H7 (cell line): ENCODE measurements around the gene CLEC4C. TPM values are rescaled to one million over a fixed set of nuclear protein-coding genes. Genes with fewer than 3 reads are reported as not detected.

ENCODE experiments used
- DNase-seq: peaks from one replicate; pipeline ENCODE4 v3.0.0; 2012
- H3K27me3 ChIP-seq: 2 replicates; pipeline ENCODE4 v1.6.0; 2011; ENCODE audit warnings: mild to moderate bottlenecking, low read length; ENCODE audit not compliant: control insufficient read depth, insufficient read depth
- H3K36me3 ChIP-seq: replicated peaks from 2 replicates; pipeline ENCODE4 v1.5.1; 2011; ENCODE audit warnings: low read length; ENCODE audit not compliant: control insufficient read depth, insufficient read depth
- H3K4me3 ChIP-seq: 2 replicates; pipeline ENCODE4 v1.5.1; 2011; ENCODE audit warnings: low read depth, mild to moderate bottlenecking, control low read depth, low read length, moderate library complexity; ENCODE audit not compliant: insufficient read depth
- total RNA-seq: library from RNA; depleted of rRNA; stranded (reverse); fragments of >200 nt; shearing (Covaris generic); gene quantifications from 2 replicates; pipeline ENCODE4 v1.2.3, GENCODE V29; 2014; rRNA removed

CLEC4C gene
- total RNA-seq, 1 experiment from 2014 or later = 0.17 TPM

DNA sequence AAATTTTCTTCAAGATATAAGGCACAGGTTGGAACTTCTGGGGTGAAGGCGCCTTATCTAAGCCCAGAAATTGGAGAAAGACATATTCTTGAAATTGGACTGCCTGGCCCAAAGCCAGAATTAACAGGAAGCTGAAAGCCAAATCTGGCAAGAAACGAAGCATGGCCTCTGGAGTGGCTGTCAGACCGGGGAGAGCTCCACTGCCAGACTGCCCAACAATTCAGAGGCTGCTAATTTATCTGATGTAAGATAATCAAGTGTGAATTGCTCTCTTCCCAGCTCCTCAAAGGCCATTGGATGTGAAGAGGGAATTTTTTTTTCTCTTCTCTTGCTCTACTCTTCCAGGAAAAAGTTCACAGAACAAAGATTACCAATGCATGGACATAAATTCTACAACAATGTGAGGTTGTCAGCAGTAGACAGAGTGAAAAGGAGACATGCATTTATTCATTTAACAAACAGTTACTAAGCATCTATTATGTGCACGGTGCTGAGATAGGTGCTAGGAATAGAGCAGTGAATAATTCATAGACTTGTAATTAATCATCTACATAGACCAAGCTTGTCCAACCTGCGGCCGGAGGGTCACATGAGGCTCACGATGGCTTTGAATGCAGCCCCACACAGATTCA is 51.5 kb downstream of the CLEC4C start, which contains the start of gene GDF3:
Gene GDF3, minus strand, starts transcription at position 210 of the 632 bp plus-strand sequence. Its CDS starts 47 bp downstream, at position 163.
- Histone ChIP-seq H3K4me3 (peak within 1 kb of the TSS; percentile 28; the same call in 1 of the 2 replicates), H3K36me3 (no peaks in the 10 kb centered on the region), H3K27me3 (no peaks in the 10 kb centered on the region)
- no peak for DNase-seq

- Histone ChIP-seq H3K4me3 (peak overlapping the region; percentile 28; the same call in 1 of the 2 replicates), H3K36me3 (no peaks in the 10 kb centered on the region), H3K27me3 (no peaks in the 10 kb centered on the region)
- DNase-seq = peak; percentile 40
Observed at GRCh38 chr12:7695237-7695560, 52.0 kb downstream of the CLEC4C start.

GRCh38 chr12:7694556-7695236 is 52.5 kb downstream of the CLEC4C start:
- Histone ChIP-seq H3K36me3 (no peaks in the 10 kb centered on the region), H3K27me3 (no peaks in the 10 kb centered on the region), H3K4me3 (peak overlapping the region; percentile 28; the same call in 1 of the 2 replicates)
- DNase-seq = peak; percentile 60

- Histone ChIP-seq H3K4me3 (peak overlapping the region; percentile 14; the same call in 1 of the 2 replicates), H3K27me3 (no peaks in the 10 kb centered on the region), H3K36me3 (no peaks in the 10 kb centered on the region)
- DNase-seq = peak; percentile 28
Observed at GRCh38 chr12:7693793-7694192, 53.4 kb downstream of the CLEC4C start.

DNA sequence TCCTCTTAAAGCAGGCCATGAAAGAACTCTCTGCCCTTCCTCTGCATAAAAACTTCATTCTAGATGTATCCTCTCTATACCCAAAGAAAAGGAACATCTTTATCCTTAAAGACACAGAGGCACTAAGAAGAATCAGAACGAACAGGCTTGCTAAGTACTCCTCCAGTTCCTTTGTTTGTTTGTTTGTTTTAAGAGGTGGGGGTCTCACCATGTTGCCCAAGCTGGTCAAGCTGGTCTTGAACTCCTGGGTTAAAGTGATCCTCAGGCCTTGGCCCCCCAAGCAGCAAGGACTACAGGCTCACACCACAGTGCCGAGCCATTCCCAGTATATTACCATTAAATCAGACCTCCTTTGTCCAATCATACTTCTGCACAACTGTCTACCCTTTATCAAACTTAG is 65.6 kb downstream of the CLEC4C start:
- no peaks in the 10 kb centered on the region for H3K36me3 ChIP-seq
- no peaks in the 10 kb centered on the region for H3K27me3 ChIP-seq
- no peak overlapping the region for H3K4me3 ChIP-seq
- DNase-seq = no peak

Other genes with a start within 250 kb of the CLEC4C start
- gene CD163, start 243.6 kb downstream of the CLEC4C start, total RNA-seq = 0.14 TPM in 1 of 2 replicates, not detected in the other
- not detected in 2 replicates for gene APOBEC1, start 81.5 kb downstream of the CLEC4C start, total RNA-seq
- gene GDF3, start 51.6 kb downstream of the CLEC4C start, total RNA-seq = 144 and 172 TPM in 2 replicates
- 3.0 and 3.4 TPM in 2 replicates for gene DPPA3, start 35.9 kb downstream of the CLEC4C start, total RNA-seq
- gene NANOGNB, start 17.8 kb upstream of the CLEC4C start, total RNA-seq = not detected in 2 replicates
- 147 and 178 TPM in 2 replicates for gene NANOG, start 42.0 kb upstream of the CLEC4C start, total RNA-seq
- 1.4 and 1.7 TPM in 2 replicates for gene SLC2A14, start 125.5 kb upstream of the CLEC4C start, total RNA-seq
- 289 and 357 TPM in 2 replicates for gene SLC2A3, start 188.8 kb upstream of the CLEC4C start, total RNA-seq